DLD1 (cell line): ENCODE data around the gene C6orf136.
"Not testable (repeated sequence)": the region's sequence is repeated elsewhere in the genome, so short reads cannot be mapped to it uniquely, and the experiment has no call there.

Experiments
- in situ Hi-C: cut with HindIII; loops from 2 replicates; pipeline ENCODE4 v1.10.0; 2017; ENCODE audit warnings: low sequenced_read_pairs

Gene C6orf136

GRCh38 chr6:30646450-30647241, at the start of gene C6orf136:
Gene C6orf136 (plus strand): TSS chr6:30647133. CDS start chr6:30647232, 99 bp downstream.
- in situ Hi-C loops: no loop called here

DNA sequence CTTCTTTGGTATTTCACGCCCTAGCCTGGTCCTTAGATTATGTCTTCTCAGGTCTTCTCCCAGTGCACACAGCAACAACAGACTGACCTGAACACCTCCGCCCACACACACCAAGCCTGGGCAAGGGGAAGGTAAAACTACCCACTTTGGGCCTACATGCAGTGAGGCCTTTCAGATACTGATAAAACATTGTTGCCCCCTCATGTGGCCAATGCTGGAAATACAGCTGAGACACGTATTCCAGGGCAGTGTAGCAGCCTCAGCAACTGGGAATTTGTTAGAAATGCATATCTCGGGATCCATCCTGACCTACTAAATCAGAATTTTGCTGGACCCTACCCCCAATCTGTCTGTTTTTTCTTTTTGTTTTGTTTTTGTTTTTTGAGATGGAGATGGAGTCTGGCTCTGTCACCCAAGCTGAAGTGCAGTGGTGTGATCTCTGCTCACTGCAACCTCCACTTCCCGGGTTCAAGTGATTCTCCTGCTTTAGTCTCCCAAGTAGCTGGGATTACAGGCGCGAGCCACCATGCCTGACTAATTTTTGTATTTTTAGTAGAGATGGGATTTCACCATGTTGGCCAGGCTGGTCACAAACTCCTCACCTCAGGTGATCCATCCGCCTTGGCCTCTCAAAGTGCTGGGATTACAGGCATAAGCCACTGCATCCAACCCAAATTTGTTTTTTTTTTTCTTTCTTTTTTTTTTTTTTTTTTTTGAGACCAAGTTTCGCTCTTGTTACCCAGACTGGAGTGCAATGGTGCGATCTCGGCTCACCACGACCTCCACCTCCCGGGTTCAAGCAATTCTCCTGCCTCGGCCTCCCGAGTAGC, 49.4 kb upstream of the C6orf136 start:
- in situ Hi-C loops: not testable (repeated sequence)

- in situ Hi-C loops: no loop called here
Measured at GRCh38 chr6:30598912-30599624, 47.9 kb upstream of the C6orf136 start.

GRCh38 chr6:30599625-30600324, 47.2 kb upstream of the C6orf136 start:
- in situ Hi-C loops: no loop called here

- in situ Hi-C loops: no loop called here
Measured at GRCh38 chr6:30600451-30600961, 46.4 kb upstream of the C6orf136 start.

DNA sequence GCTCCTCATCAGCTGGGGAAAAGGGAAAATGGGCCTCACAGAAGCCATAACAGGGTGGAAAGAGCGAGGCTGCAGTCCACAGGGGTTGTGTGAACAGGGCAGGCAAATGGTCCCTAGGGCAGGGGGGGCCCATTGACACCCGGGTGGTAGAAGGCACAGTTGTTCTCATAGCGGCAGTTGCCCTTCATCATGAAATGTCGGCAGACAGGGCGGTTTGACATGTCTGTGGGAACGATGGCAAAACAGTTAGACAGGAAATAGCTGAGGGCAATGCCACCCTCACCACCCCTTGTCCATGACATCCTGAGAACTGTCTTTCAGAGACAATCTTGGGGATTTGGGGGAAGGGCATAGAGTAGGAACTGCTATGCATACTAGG, 45.5 kb upstream of the C6orf136 start:
- in situ Hi-C loops: no loop called here

GRCh38 chr6:30601815-30602641, 44.9 kb upstream of the C6orf136 start:
- in situ Hi-C loops: no loop called here

DNA sequence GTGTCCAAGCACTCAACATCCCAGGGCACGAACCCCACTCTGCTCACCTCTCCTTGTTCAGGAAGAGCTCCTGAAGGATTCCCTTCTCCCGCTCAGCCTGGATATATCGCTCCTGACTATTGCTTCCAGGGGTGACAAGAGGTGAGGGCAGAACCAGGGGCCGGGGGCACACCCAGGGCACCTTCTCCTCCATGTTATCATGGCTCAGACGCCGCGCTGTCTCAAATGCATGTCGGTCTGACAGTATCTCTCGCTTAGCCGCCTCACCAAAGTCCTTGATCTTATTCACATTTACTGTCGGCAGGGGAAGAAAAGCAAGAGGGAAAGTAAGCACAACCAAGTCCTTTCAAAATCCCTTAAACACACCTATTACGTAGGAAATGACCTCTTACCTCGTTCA, 43.0 kb upstream of the C6orf136 start:
- in situ Hi-C loops: no loop called here

DNA sequence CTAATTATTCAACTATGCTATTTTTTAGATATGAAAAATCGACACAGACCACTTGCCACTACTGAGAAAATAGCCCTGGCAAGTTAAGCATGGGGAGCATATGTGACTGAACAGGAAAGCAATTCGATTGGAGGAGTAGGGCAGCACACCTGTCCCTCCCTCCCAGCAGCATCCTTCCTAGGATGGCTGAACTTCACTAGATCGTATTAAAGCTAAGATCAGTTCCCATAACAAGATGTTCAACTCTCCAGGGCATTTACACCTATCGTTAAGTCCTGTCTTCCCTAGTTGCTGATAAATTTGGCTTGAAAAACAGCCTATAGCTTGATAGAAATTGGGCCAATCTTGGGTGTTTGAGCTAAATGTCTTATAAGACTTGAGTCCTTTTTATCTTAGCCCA, 36.9 kb upstream of the C6orf136 start:
- in situ Hi-C loops: no loop called here

DNA sequence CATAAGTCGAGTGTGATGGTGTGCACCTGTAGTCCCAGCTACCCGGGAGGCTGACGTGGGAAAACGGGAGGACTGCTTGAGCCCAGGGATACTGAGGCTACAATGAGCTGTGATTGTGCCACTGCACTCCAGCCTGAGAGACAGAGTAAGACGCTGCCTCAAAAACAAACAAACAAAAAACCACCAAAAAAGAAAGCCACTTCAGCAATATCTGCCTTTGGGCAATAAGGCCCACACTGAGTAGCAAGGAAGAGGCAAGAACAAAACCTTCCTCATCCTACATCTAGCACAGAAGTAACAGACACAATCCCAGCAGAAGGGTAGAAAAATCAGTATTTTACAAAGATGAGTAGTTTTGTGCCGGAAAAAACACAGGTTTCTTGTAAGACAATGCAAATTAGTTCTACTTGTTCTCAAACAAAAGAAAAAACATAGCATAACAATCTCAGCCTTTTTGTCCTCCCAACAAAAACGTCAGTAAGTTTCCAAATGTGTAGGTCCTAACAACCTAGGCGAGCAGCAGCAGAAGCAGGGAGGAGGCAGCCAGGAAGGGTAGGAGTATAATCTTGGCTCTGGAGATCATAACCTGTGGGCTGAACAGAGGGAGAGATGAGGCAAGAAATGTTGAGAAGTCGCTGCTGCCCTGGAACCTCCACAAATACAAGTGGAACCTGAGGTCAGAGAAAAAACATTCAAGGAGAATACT, 35.6 kb upstream of the C6orf136 start:
- in situ Hi-C loops: no loop called here

DNA sequence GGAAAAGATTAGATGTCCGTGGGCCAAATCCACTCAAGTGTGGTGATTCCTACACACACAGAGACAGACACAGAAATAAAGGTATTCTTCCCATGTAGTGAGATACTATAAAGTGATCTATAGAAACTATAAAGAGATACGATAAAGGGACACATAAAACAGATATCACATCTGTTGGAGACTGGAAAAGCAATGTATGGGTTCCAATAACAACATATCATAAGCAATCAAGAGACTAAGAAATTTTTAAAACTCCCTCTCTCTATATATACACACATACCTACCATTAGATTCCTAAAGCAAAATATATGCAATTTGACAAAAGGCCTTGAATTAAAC, 35.1 kb upstream of the C6orf136 start:
- in situ Hi-C loops: no loop called here

DNA sequence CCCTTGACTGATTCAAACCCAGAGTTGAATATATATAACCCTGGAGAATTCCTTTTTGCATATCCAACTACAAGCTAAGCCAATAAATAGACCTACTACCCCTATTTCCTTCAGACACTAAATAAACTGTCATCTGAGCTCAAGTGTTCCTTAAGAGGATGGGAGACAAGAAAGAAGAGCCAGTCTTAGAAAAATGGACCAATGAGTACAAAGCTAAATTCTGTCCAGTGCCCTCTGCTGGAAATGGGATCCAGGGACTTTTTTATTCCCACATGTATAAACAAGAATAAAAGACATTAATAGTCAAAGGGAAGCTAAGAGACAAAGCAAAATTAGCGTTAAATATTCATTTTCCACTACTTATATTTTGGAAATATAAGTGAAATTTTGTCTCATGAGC, 34.7 kb upstream of the C6orf136 start:
- in situ Hi-C loops: no loop called here

DNA sequence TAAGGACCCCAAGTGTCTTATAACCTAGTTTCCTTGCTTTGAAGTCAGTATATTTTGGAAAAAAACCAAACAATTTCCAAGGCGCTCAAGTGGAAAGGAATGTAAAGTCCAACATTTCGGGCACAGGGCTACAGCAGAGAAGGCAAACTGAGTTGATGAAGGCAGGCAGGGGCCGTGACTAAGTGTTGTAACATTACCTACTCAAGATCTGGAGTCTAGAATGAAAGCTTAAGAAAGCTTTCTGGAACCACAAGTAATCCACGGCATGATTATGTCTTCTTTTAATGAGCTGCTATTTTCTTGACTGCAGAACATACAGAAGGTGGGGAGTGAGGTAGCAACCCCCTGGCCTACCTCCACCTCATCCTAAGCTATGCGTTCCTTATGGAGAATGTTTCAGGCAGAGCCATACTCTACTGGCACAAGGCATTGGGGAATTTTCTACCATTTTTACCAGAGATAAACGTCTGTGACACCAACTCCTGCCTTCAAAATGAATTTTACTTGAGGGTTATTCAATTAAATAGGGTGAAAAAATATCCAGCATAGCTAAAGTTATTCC, 34.2 kb upstream of the C6orf136 start:
- in situ Hi-C loops: no loop called here

DNA sequence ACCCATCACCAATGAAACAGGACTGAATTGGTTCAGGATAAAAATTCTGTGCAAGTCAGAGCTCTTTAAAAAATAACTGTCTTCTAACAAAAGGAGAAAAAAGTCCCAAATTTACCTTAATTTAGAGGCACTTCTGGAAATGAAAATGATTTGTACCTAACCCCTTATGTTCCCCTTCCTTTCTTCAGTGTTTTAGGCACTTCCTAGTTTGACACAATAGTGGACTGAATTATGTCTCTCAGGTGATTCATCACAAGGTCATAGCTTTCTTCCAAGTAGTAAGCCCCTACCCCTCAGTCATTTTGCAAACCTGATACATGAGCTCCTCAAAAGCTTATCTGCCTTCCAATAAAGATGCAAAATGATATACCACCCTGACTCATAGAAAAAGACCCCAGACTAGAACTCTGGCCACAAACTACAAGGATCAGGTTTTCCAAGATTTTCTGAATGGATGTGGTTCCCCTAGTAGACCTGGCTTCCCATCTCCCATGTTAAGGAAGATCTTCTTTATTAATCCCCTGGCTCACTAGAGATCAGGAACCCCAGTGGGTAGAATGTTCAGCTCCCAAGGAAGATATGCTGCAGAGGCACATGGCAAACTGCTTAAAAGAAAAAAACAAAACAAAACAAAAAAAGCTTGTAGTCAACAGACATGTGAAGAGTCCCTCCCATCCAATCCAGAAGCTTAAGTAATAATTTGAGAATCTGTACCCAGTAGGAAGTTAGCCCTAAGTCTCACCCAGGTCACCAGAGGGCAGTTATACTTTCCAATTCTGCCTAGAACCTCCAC, 33.5 kb upstream of the C6orf136 start:
- in situ Hi-C loops: no loop called here

DNA sequence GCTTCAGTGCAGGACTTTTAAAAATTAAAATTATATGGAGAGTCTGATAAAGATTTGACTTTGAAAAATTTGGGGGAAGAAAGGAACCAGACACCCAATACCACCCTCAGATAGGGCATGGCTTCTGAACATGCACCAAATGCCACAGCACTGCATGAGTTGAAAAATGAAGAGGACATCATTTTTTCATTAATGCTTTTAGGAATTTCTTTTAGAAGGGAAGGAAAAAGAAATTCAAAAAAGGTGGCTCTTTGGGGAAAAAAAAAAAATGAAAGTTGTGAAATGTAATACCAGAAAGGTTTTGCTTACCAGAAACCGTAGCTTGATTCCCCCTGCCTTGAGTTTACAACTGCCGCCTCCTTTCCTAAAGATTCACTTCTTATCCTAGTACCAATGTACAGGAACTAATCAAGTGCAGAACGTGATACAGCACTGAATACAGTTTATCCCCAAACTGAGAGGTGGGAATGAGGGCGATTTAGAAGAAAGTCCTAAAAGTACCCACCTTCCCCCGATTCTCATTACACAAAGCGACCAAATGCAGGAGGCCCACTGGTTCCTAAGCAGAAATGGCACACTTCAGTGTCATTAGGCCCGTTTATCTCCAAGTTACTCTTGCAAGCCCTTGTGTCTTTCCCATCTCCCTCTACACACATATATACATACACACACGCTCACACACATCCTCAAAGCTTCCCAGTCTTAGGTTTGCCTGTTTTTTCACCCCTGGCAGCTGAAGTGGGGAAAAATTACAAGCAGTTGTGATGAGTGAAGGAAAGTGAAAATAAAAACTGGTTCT, 32.7 kb upstream of the C6orf136 start:
- in situ Hi-C loops: no loop called here

DNA sequence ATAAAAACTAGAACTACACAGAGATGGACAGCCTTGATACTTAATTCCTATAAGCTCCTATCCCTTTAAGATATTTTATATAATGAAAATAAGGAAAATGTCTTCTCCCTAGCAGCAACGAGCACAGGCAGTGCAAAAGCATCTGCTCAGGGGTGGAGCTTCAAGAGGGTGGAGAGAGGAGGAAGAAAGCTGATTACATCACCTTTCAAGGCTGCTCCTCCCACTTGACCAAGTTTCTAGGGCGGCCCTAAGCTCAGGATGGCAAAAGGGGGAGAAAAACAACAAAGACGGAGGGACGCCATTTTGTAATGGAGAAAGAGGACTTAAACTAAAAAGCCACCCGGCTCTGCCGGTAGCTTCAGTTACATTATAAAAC, 32.1 kb upstream of the C6orf136 start:
- in situ Hi-C loops: no loop called here

DNA sequence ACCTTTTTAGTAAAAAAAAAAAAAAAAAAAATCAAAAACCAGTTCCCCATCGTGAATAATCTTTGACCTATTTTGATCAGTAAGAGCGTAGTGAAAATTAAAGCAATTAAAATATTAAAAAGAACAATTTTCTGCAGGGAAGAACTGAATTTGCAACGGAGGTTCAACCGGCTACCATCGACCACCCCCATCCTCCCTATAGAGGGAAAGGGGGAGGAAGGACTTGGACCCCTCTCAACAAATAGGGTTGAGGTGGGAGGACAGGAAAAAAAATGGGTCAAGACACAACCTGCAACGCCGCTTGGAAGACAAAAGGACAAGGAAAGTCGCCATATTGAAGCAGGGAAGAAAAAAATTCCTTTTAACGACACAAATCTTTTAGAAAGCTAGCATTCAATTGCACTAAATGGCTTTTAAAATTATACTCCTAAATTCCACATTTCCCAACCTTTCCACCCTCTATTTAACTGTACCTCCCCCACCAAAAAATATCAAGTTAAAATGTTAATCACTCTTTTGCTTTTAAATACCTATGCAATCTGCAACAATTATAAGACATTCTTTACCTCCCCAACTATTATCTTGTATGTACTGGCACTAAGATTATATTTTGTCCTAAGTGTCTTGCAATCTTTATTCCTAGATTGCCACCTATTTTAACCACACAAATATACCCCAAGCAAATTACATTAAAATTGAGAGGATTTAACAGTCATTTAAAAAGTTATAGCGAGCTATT, 31.5 kb upstream of the C6orf136 start:
- in situ Hi-C loops: no loop called here
